Raji (cell line): ENCODE measurements around the gene CFD.

Source experiments
- POLR2A ChIP-seq: IDR thresholded peaks from 2 replicates; pipeline ENCODE4 v1.6.1; 2011; ENCODE audit warnings: low read depth, low read length, control low read depth; ENCODE audit not compliant: insufficient read depth

Gene CFD

GRCh38 chr19:861756-862580 lies 2.5 kb downstream of the CFD start:
- TF ChIP-seq POLR2A: no peak

- no peak for TF ChIP-seq POLR2A
These were observed 3.3 kb downstream of the CFD start for GRCh38 chr19:862581-863314.

GRCh38 chr19:863315-863620 lies 3.8 kb downstream of the CFD start:
- no peak for TF ChIP-seq POLR2A

GRCh38 chr19:866769-867300 lies 7.4 kb downstream of the CFD start:
- no peak for TF ChIP-seq POLR2A

- no peak for TF ChIP-seq POLR2A
These were observed 7.9 kb downstream of the CFD start for GRCh38 chr19:867301-867793.

- no peak for TF ChIP-seq POLR2A
These were observed 8.5 kb downstream of the CFD start for GRCh38 chr19:867855-868457.

- no peak for TF ChIP-seq POLR2A
These were observed 9.2 kb downstream of the CFD start for GRCh38 chr19:868458-869244.

- TF ChIP-seq POLR2A: no peak
These were observed 10.0 kb downstream of the CFD start for GRCh38 chr19:869245-870177.

GRCh38 chr19:870314-870713 lies 10.8 kb downstream of the CFD start:
- TF ChIP-seq POLR2A: no peak

- no peak for TF ChIP-seq POLR2A
These were observed 11.5 kb downstream of the CFD start for GRCh38 chr19:870963-871401.

- TF ChIP-seq POLR2A: no peak
These were observed 12.2 kb downstream of the CFD start for GRCh38 chr19:871446-872265.

- no peak for TF ChIP-seq POLR2A
These were observed 12.9 kb downstream of the CFD start for GRCh38 chr19:872266-872951.

- TF ChIP-seq POLR2A: no peak
These were observed 13.6 kb downstream of the CFD start for GRCh38 chr19:873084-873483.

GRCh38 chr19:873561-874041 lies 14.1 kb downstream of the CFD start:
- no peak for TF ChIP-seq POLR2A
